Measurements from ENCODE around the gene TEAD4.

The TEAD4 gene

DNA sequence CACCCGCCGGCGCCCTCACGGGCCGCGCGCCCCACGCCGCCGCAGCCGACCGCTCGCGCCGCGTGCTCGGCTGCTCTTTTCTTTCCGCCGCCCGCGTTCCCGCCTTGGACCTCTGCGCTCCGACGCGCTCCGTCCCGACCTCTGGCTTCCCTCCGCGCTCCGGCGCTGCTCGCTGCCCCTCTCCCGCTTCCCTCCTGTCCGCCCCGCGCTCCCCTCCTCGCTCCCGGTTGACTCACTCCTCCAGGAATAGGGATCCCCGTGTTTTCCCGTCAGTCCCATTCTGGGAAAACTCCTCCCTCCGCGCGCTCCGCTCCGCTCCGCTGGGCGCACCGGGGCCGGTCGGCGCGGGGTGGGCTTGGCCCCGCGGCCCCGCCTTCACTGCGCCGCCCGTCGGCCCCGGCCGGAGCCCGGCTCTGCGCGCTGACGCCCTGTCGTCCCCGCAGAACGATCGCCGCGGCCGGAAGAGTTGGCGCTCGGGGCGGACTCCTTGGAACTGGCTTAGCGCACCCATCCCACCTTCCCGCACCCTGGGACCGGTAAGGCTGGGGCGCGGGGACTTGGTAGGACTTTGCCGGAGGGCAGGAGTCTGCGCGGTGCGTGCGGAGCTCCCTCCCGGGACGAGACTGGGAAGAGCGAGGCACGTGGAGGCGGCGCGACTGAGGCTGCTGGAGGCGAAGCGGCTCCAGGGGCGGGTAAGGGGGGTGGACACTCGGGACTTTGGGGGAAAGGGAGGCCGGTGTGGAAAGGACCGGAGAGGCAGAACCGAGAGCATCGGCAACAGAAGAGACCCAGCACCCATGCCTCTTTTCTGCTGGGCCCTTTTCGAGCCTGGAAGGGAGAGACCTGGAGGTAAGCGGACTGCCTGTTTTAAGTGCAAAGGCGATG lies 550 bp downstream of the TEAD4 start:
- Histone ChIP-seq H3K4me1 (ENCODE audit: low read length) (peaks cover 12% of the 10 kb centered on the region), H3K27ac (ENCODE audit: low read length) (peak overlapping the region; percentile 26; the same call in 1 of the 2 replicates), H3K9me3 (ENCODE audit: insufficient read depth, low read length) (no peaks in the 10 kb centered on the region), H3K4me2 (ENCODE audit: low read length) (peak overlapping the region; percentile 80), H3K36me3 (replicated peaks; ENCODE audit: low read depth, low read length) (no peaks in the 10 kb centered on the region), H4K20me1 (ENCODE audit: insufficient read depth, low read length) (peaks cover 8% of the 10 kb centered on the region; the same call in 1 of the 2 replicates), H2AFZ (ENCODE audit: low read depth, low read length) (peak overlapping the region; percentile 87), H3K4me3 (ENCODE audit: low read length) (peak overlapping the region; percentile 98), H3K79me2 (ENCODE audit: low read length) (peaks cover 41% of the 10 kb centered on the region), H3K9ac (ENCODE audit: low read length) (peak overlapping the region; percentile 84), H3K27me3 (ENCODE audit: low read depth, low read length) (0 out of 2 replicates have a peak, but pooled peaks cover 7% of the 10 kb centered on the region)
- TF ChIP-seq, protein P1, sequence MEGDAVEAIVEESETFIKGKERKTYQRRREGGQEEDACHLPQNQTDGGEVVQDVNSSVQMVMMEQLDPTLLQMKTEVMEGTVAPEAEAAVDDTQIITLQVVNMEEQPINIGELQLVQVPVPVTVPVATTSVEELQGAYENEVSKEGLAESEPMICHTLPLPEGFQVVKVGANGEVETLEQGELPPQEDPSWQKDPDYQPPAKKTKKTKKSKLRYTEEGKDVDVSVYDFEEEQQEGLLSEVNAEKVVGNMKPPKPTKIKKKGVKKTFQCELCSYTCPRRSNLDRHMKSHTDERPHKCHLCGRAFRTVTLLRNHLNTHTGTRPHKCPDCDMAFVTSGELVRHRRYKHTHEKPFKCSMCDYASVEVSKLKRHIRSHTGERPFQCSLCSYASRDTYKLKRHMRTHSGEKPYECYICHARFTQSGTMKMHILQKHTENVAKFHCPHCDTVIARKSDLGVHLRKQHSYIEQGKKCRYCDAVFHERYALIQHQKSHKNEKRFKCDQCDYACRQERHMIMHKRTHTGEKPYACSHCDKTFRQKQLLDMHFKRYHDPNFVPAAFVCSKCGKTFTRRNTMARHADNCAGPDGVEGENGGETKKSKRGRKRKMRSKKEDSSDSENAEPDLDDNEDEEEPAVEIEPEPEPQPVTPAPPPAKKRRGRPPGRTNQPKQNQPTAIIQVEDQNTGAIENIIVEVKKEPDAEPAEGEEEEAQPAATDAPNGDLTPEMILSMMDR (IDR thresholded peaks at IDR 0.05; ENCODE audit: low read depth, low read length), result no peak
- TF ChIP-seq EZH2phosphoT487 (IDR thresholded peaks at IDR 0.05; ENCODE audit: low read depth), result no peak

DNA sequence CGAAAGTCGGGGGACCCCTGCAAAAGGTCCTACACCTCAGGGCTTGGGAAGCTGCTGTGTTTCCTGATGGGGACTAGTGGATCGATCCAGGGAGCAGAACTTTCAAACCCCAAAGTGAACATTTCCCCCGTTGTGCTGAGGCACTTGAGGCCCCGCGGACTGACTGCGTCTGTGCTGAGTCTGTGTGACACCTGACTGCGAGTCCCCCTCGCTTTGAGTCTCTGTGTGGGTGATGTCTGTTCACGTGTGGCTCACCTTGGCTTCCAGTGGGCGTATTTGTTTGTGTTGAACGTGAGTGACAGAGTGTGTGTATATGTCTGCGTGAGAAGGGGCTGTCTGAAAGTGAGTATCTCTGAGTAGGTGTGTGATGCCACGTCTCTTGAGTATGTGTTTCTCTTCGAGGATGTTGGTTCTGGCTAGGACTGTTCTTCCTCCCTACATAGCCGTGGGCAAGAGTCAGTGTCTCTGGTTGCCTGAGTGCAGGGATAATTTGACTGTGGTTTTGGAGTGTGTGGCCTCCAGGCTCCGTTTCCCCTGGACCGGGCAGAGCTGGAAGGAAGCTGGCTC lies 1.3 kb downstream of the TEAD4 start:
- H3K9ac ChIP-seq (ENCODE audit: low read length), result peak overlapping the region; percentile 84
- H3K27ac ChIP-seq (ENCODE audit: low read length), result no peak overlapping the region
- H3K9me3 ChIP-seq (ENCODE audit: insufficient read depth, low read length), result no peaks in the 10 kb centered on the region
- TF ChIP-seq, protein P1 (IDR thresholded peaks at IDR 0.05; ENCODE audit: low read depth, low read length), result no peak
- TF ChIP-seq EZH2phosphoT487 (IDR thresholded peaks at IDR 0.05; ENCODE audit: low read depth), result no peak
- H2AFZ ChIP-seq (ENCODE audit: low read depth, low read length), result peak overlapping the region; percentile 87; the same call in 1 of the 2 replicates
- peaks cover 44% of the 10 kb centered on the region for H3K79me2 ChIP-seq (ENCODE audit: low read length)
- H3K4me2 ChIP-seq (ENCODE audit: low read length), result peak overlapping the region; percentile 80
- no peaks in the 10 kb centered on the region for H3K36me3 ChIP-seq (replicated peaks; ENCODE audit: low read depth, low read length)
- peaks cover 8% of the 10 kb centered on the region; the same call in 1 of the 2 replicates for H4K20me1 ChIP-seq (ENCODE audit: insufficient read depth, low read length)
- H3K4me3 ChIP-seq (ENCODE audit: low read length), result peak overlapping the region; percentile 98
- H3K4me1 ChIP-seq (ENCODE audit: low read length), result peaks cover 12% of the 10 kb centered on the region
- H3K27me3 ChIP-seq (ENCODE audit: low read depth, low read length), result 0 out of 2 replicates have a peak, but pooled peaks cover 7% of the 10 kb centered on the region

DNA sequence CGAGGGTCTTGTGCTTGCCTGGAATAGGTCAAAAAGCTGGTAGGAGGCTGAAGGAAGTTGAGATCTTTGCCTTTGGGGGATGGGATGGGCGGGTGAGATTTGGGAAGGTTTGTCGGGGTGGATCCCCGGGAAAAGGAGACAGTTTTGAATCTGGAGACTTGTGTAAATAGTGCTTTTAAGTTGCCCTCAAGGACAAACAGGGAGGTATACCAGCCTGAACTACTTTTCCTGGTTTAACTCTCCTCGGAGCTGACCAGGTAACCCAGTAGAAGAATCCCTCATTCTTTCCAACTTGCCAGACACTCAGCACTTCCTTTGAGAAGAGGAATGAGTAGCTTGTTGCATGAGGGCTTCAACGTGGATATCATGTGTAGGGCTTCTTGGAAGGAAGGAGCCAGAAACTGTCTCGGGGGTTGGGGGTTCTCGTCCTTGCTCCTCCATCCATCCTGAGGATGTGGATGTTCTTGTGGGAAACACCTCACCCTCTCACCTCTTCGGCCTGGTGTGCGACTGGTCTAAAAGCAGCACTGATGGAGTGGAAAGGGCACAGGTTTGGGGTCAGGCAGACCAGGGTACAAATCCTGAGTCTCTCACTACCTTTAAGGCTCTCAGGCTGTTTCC lies 1.9 kb downstream of the TEAD4 start:
- H3K9me3 ChIP-seq (ENCODE audit: insufficient read depth, low read length), result no peaks in the 10 kb centered on the region
- H4K20me1 ChIP-seq (ENCODE audit: insufficient read depth, low read length), result peaks cover 8% of the 10 kb centered on the region; the same call in 1 of the 2 replicates
- peaks cover 12% of the 10 kb centered on the region for H3K4me1 ChIP-seq (ENCODE audit: low read length)
- no peak overlapping the region for H2AFZ ChIP-seq (ENCODE audit: low read depth, low read length)
- H3K36me3 ChIP-seq (replicated peaks; ENCODE audit: low read depth, low read length), result no peaks in the 10 kb centered on the region
- H3K79me2 ChIP-seq (ENCODE audit: low read length), result peaks cover 48% of the 10 kb centered on the region
- peak overlapping the region; percentile 98 for H3K4me3 ChIP-seq (ENCODE audit: low read length)
- H3K27ac ChIP-seq (ENCODE audit: low read length), result no peak overlapping the region
- no peak for TF ChIP-seq EZH2phosphoT487 (IDR thresholded peaks at IDR 0.05; ENCODE audit: low read depth)
- TF ChIP-seq, protein P1 (IDR thresholded peaks at IDR 0.05; ENCODE audit: low read depth, low read length), result no peak
- H3K27me3 ChIP-seq (ENCODE audit: low read depth, low read length), result 0 out of 2 replicates have a peak, but pooled peaks cover 7% of the 10 kb centered on the region
- H3K4me2 ChIP-seq (ENCODE audit: low read length), result peak overlapping the region; percentile 80
- no peak overlapping the region for H3K9ac ChIP-seq (ENCODE audit: low read length)
